CD4-positive, alpha-beta memory T cell (primary cell): ENCODE results near the gene NCBP2L. TPM values are rescaled to one million over a fixed set of nuclear protein-coding genes. Genes with fewer than 3 reads are reported as not detected.
A peak's percentile ranks its signal among the peaks of the same experiment; 100 is the strongest.

Experiments
- CTCF ChIA-PET: fragments of 350-600 bp; sonication (Branson Sonifier 250); formaldehyde crosslinking; loops from one replicate; lab custom pipeline; 2021; ENCODE audit warnings: inconsistent platforms; ENCODE audit not compliant: partially characterized antibody; lab: Charles Lee
- POLR2A ChIA-PET: fragments of 350-600 bp; sonication (Branson Sonifier 250); formaldehyde crosslinking; loops from one replicate; lab custom pipeline; 2021; ENCODE audit not compliant: partially characterized antibody; lab: Charles Lee
- DNase-seq, 5 donors: peaks; one replicate each; pipeline versions ENCODE4 v3.0.0 to v3.0.0-alpha.2; 2020 to 2022; ENCODE audit warnings: mixed read lengths in 1 of 5
- H3K27ac ChIP-seq: one replicate; pipeline ENCODE4 v1.7.0; 2013; ENCODE audit warnings: low read depth, low read length
- H3K27me3 ChIP-seq: 2 replicates; pipeline ENCODE4 v1.7.0; 2013; ENCODE audit warnings: mild to moderate bottlenecking, low read length, moderate library complexity; ENCODE audit not compliant: insufficient read depth
- H3K36me3 ChIP-seq: 2 replicates; pipeline ENCODE4 v1.7.0; 2013; ENCODE audit warnings: mild to moderate bottlenecking, low read length, moderate library complexity; ENCODE audit not compliant: insufficient read depth
- H3K4me1 ChIP-seq: 2 replicates; pipeline ENCODE4 v1.7.0; 2013; ENCODE audit warnings: mild to moderate bottlenecking, low read length, moderate library complexity; ENCODE audit not compliant: insufficient read depth
- H3K4me3 ChIP-seq, 2 donors: one replicate each; pipeline ENCODE4 v1.7.0; 2013; ENCODE audit warnings: low read length in 2 of 2, mild to moderate bottlenecking in 1 of 2
- H3K9me3 ChIP-seq, 2 donors: one replicate each; pipeline ENCODE4 v1.7.0; 2013; ENCODE audit warnings: low read length in 2 of 2, control low read depth in 1 of 2; ENCODE audit not compliant: control insufficient read depth in 1 of 2
- H3K27ac Mint-ChIP-seq, 7 donors: one replicate each; pipeline ENCODE4 v1.8.0; 2020 to 2021; ENCODE audit warnings: mixed read lengths in 7 of 7, mild to moderate bottlenecking in 6 of 7, inconsistent platforms in 3 of 7, moderate library complexity in 3 of 7
- H3K27me3 Mint-ChIP-seq, 2 donors: one replicate each; pipeline ENCODE4 v1.8.0; 2020 to 2021; ENCODE audit warnings: mixed read lengths in 2 of 2
- H3K36me3 Mint-ChIP-seq, 2 donors: one replicate each; pipeline ENCODE4 v1.8.0; 2020 to 2021; ENCODE audit warnings: mixed read lengths in 2 of 2, inconsistent platforms in 1 of 2, mild to moderate bottlenecking in 1 of 2
- H3K4me1 Mint-ChIP-seq, 4 donors: one replicate each; pipeline ENCODE4 v1.8.0; 2020 to 2021; ENCODE audit warnings: mixed read lengths in 4 of 4, mild to moderate bottlenecking in 1 of 4
- H3K4me3 Mint-ChIP-seq, 8 donors: one replicate each; pipeline ENCODE4 v1.8.0; 2020 to 2021; ENCODE audit warnings: mixed read lengths in 8 of 8, mild to moderate bottlenecking in 7 of 8, moderate library complexity in 6 of 8, inconsistent platforms in 3 of 8
- H3K9me3 Mint-ChIP-seq, 8 donors: one replicate each; pipeline ENCODE4 v1.8.0; 2020 to 2021; ENCODE audit warnings: mixed read lengths in 8 of 8, mild to moderate bottlenecking in 5 of 8, inconsistent platforms in 3 of 8, moderate library complexity in 1 of 8
- intact Hi-C: fragments of 100-400 bp; cut with micrococcal nuclease; formaldehyde crosslinking; loops from one replicate; pipeline ENCODE4 v1.15.1; 2023
- polyA plus RNA-seq, 2 donors: library from polyadenylated mRNA; unstranded; fragments of 300-500 nt; fragmentation: Illumina TruSeq; gene quantifications; one replicate each; pipeline ENCODE4 v1.2.3, GENCODE V29; 2021
- total RNA-seq, 2 experiments: library from RNA; stranded (reverse); gene quantifications; one replicate each; pipeline ENCODE4 v1.2.3, GENCODE V29; 2021

Gene NCBP2L
- total and polyA plus RNA-seq, 4 experiments from 2014 or later: not detected

DNA sequence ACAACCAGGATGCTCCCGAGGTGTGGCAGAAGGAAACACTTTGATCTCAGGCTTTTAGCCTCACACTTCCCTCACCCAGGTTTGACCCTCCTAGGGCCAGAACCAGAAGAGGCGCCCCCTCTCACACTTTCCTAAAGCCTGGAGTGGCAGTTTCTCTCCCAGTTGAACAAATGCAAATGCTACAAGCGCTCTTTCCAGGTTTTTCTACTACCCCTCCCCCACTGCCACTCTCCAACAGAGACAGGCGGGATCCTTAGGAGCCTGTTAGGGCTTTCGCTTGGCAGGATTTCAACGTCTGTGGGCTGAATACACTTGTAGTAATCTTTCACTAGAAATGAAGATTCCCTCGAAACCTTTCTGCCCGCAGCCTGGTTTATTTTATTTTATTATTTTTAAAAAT, 4.3 kb upstream of the NCBP2L start:
- H3K27ac ChIP-seq: no peak overlapping the region
- Mint-ChIP-seq H3K4me3 (no peak overlapping the region), H3K27me3 (no peaks in the 10 kb centered on the region), H3K27ac (peak overlapping the region in 1 of 7 donors; percentile 22), H3K4me1 (peaks cover 5 to 27% (median 15%) of the 10 kb centered on the region in 4 donors), H3K36me3 (peaks cover 0 to 3% of the 10 kb centered on the region in 2 donors), H3K9me3 (no peaks in the 10 kb centered on the region)
- no peak overlapping the region for H3K4me3 ChIP-seq
- POLR2A ChIA-PET: interaction anchor here (4.6 kb wide), 1 partner anchor 57 kb away, joined by 91 read pairs; no protein-coding TSS in a partner anchor
- no peak for DNase-seq
- no peaks in the 10 kb centered on the region for H3K36me3 ChIP-seq
- peaks cover 21% of the 10 kb centered on the region for H3K4me1 ChIP-seq
- no peaks in the 10 kb centered on the region for H3K27me3 ChIP-seq
- CTCF ChIA-PET: interaction anchor here (6.5 kb wide), 1 partner anchor 113 kb away, joined by 245 read pairs; no protein-coding TSS in a partner anchor
- intact Hi-C loops: no loop called here
- no peaks in the 10 kb centered on the region for H3K9me3 ChIP-seq

DNA sequence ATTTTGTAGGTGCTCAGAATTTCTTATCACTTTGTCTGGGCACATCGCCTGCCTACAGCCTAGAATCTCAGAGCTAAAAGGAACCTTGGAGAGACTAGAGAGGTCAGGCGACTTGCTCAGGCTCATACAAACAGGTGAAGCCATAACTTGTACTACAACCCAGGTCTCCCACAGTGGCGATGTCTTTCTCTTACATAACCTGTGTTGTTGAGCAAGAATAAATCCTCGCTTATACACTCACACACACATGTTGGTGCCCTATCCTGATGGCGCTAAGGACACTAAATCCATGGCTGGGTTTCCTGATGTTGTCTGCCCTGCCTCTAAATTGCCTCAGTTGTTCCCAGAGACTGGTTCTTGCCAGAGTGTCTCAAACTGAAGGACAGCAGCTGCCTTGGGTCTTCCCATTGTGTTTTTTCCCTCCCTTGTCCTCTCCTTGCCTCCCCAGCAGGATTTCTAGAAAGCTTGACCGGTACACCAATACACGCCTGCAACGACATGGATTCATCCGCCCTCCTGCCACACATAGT, 3.6 kb upstream of the NCBP2L start:
- Mint-ChIP-seq H3K4me3 (peak overlapping the region in 4 of 8 donors; percentile 32 to 89 (median 68)), H3K9me3 (no peaks in the 10 kb centered on the region), H3K27me3 (no peaks in the 10 kb centered on the region), H3K4me1 (peaks cover 5 to 27% (median 15%) of the 10 kb centered on the region in 4 donors), H3K27ac (peak overlapping the region in 4 of 7 donors; percentile 29 to 55 (median 39)), H3K36me3 (peaks cover 0 to 3% of the 10 kb centered on the region in 2 donors)
- no peaks in the 10 kb centered on the region for H3K27me3 ChIP-seq
- CTCF ChIA-PET: interaction anchor here (3.7 to 6.5 kb wide), 3 partner anchors 100 to 145 kb away, joined by 14 to 245 read pairs (median 79); partner anchors contain the start of gene PRPS1
- no peak for DNase-seq
- peaks cover 21% of the 10 kb centered on the region for H3K4me1 ChIP-seq
- POLR2A ChIA-PET: interaction anchor here (2.3 to 4.6 kb wide), 7 partner anchors 30 to 145 kb away, joined by 10 to 91 read pairs (median 28); partner anchors contain the start of gene PRPS1
- intact Hi-C loops: no loop called here
- no peaks in the 10 kb centered on the region for H3K36me3 ChIP-seq
- no peak overlapping the region for H3K27ac ChIP-seq
- H3K9me3 ChIP-seq: no peaks in the 10 kb centered on the region
- H3K4me3 ChIP-seq: no peak overlapping the region

- Mint-ChIP-seq H3K27ac (peak overlapping the region in 2 of 7 donors; percentile 23 to 70), H3K4me1 (peaks cover 5 to 27% (median 15%) of the 10 kb centered on the region in 4 donors), H3K27me3 (no peaks in the 10 kb centered on the region), H3K36me3 (peaks cover 0 to 3% of the 10 kb centered on the region in 2 donors), H3K4me3 (peak overlapping the region; percentile 51 to 98 (median 90)), H3K9me3 (no peaks in the 10 kb centered on the region)
- Histone ChIP-seq H3K4me1 (peaks cover 21% of the 10 kb centered on the region), H3K36me3 (no peaks in the 10 kb centered on the region), H3K9me3 (no peaks in the 10 kb centered on the region), H3K27me3 (no peaks in the 10 kb centered on the region), H3K27ac (peak overlapping the region; percentile 52), H3K4me3 (peak overlapping the region; percentile 23 to 48)
- no peak for DNase-seq
- POLR2A ChIA-PET: interaction anchor here (1.0 to 4.6 kb wide), 13 partner anchors 8 to 146 kb away, joined by 3 to 91 read pairs (median 18); partner anchors contain the start of gene PRPS1
- intact Hi-C loops: loop anchor here (5.0 kb wide), 2 partner anchors 52 to 297 kb away; partner anchors contain the start of gene MID2
- CTCF ChIA-PET: interaction anchor here (0.6 to 6.5 kb wide), 16 partner anchors 8 to 237 kb away, joined by 3 to 245 read pairs (median 7); partner anchors contain the start of gene PRPS1
Observed at GRCh38 chrX:107775000-107775733, 2.4 kb upstream of the NCBP2L start.

- CTCF ChIA-PET: interaction anchor here (0.6 to 6.5 kb wide), 19 partner anchors 9 to 238 kb away, joined by 3 to 245 read pairs (median 4); partner anchors contain the start of genes MID2 and PRPS1
- Histone ChIP-seq H3K4me3 (peak within 1 kb of the TSS; percentile 47 to 48), H3K36me3 (no peaks in the 10 kb centered on the region), H3K4me1 (peaks cover 21% of the 10 kb centered on the region), H3K9me3 (no peaks in the 10 kb centered on the region), H3K27me3 (no peaks in the 10 kb centered on the region), H3K27ac (peak within 1 kb of the TSS; percentile 52)
- H3K9me3 Mint-ChIP-seq: no peaks in the 10 kb centered on the region
- H3K27me3 Mint-ChIP-seq: no peaks in the 10 kb centered on the region
- H3K4me1 Mint-ChIP-seq: peaks cover 5 to 27% (median 15%) of the 10 kb centered on the region in 4 donors
- intact Hi-C loops: loop anchor here (2.0 to 5.0 kb wide), 3 partner anchors 51 to 571 kb away; partner anchors contain the start of gene MID2
- peaks cover 0 to 3% of the 10 kb centered on the region in 2 donors for H3K36me3 Mint-ChIP-seq
- POLR2A ChIA-PET: interaction anchor here (1.0 to 4.6 kb wide), 17 partner anchors 9 to 147 kb away, joined by 3 to 91 read pairs (median 13); partner anchors contain the start of gene PRPS1
- peak; percentile 54 to 78 (median 62) for DNase-seq
- peak within 1 kb of the TSS; percentile 81 to 96 (median 93) for H3K27ac Mint-ChIP-seq
- peak within 1 kb of the TSS; percentile 86 to 98 (median 92) for H3K4me3 Mint-ChIP-seq
Observed at GRCh38 chrX:107775734-107776511, 1.6 kb upstream of the NCBP2L start, which contains the start of gene TSC22D3. TSC22D3 (minus strand) TSS chrX:107775787; CDS start chrX:107775419, 368 bp downstream.

- Mint-ChIP-seq H3K36me3 (peaks cover 0 to 3% of the 10 kb centered on the region in 2 donors), H3K27me3 (no peaks in the 10 kb centered on the region), H3K4me1 (peaks cover 5 to 27% (median 14%) of the 10 kb centered on the region in 4 donors), H3K27ac (peak overlapping the region; percentile 81 to 96 (median 93)), H3K4me3 (peak overlapping the region; percentile 86 to 98 (median 92)), H3K9me3 (no peaks in the 10 kb centered on the region)
- DNase-seq: peak; percentile 83 to 85 (median 84)
- Histone ChIP-seq H3K27me3 (no peaks in the 10 kb centered on the region), H3K36me3 (no peaks in the 10 kb centered on the region), H3K4me1 (peaks cover 21% of the 10 kb centered on the region), H3K4me3 (peak overlapping the region; percentile 47 to 48), H3K9me3 (no peaks in the 10 kb centered on the region), H3K27ac (peak overlapping the region; percentile 52)
- intact Hi-C loops: loop anchor here (1.0 to 5.0 kb wide), 10 partner anchors 35 to 572 kb away; partner anchors contain the start of gene MID2
- CTCF ChIA-PET: interaction anchor here (0.6 to 6.5 kb wide), 26 partner anchors 9 to 885 kb away, joined by 3 to 245 read pairs (median 4); partner anchors contain the start of genes MID2 and PRPS1
- POLR2A ChIA-PET: interaction anchor here (0.6 to 4.6 kb wide), 17 partner anchors 13 to 778 kb away, joined by 3 to 91 read pairs (median 13); partner anchors contain the start of gene PRPS1
Observed at GRCh38 chrX:107776649-107777535, 641 bp upstream of the NCBP2L start.
